SKM-1 treated with dmso at 0.1 percent for 144 hours (cell line): ENCODE measurements around the gene FAM227A.

Source experiments
- DNase-seq: peaks from one replicate; lab custom pipeline; 2025; ENCODE audit not compliant: unreplicated experiment; lab: John Stamatoyannopoulos, UW

Gene FAM227A

DNA sequence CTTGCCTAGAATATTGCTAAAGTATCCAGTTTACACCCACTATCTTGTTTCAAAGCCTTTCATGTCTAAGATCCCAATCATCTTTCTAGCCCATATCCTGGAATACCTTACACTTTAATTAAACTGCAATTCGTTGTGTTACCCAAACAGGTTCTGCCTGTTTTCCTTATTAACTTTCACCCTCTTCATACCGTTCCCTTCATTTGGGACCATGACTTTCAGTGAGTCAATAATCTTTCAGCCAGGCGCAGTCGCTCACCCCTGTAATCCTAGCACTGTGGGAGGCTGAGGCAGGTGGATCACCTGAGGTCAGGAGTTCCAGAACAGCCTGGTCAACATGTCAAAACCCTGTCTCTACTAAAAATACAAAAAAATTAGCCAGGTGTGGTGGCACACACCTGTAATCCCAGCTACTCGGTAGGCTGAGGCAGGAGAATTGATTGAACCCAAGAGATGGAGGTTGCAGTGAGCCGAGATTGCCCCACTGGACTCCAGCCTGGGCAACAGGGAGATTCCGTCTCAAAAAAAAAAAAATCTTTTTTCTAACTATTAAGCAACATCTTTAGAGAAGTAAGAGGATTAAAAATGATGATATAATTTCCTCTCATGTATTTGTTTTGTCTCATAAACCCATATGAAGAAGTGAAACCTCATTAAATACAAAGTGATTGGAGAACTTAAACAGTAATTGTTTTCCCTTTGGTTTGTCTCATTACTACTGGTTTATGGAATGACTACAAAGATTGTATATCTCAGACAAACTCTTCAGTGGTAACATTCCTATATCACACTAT lies 106.9 kb downstream of the FAM227A start:
- no peak for DNase-seq

- no peak for DNase-seq
Observed at GRCh38 chr22:38540701-38541100, 115.5 kb downstream of the FAM227A start.

- DNase-seq, result peak; percentile 70
Observed at GRCh38 chr22:38531251-38531938, 124.8 kb downstream of the FAM227A start.
